ENCODE results near the gene KCNIP4. TPM values are rescaled to one million over a fixed set of nuclear protein-coding genes. Genes with fewer than 3 reads are reported as not detected.

Gene KCNIP4
- total and polyA plus RNA-seq, 3 donors from 2014 or later = 0.68 TPM; not detected in 2

GRCh38 chr4:21113496-21114223, 834.9 kb downstream of the KCNIP4 start:
- H3K27ac ChIP-seq = no peak overlapping the region
- H3K4me1 ChIP-seq = no peaks in the 10 kb centered on the region
- DNase-seq = no peak

GRCh38 chr4:21102667-21103066, 845.9 kb downstream of the KCNIP4 start:
- Histone ChIP-seq H3K27me3 (no peaks in the 10 kb centered on the region), H3K36me3 (ENCODE audit: low read depth, missing control alignments) (no peaks in the 10 kb centered on the region), H3K27ac (no peak overlapping the region), H3K4me3 (no peak overlapping the region), H3K4me1 (no peaks in the 10 kb centered on the region), H3K9me3 (no peaks in the 10 kb centered on the region)
- TF ChIP-seq POLR2A (IDR thresholded peaks at IDR 0.05) (no peak), CTCF (IDR thresholded peaks at IDR 0.05) (no peak)
- no peak for DNase-seq
- intact Hi-C loops (cut with DNase I; ENCODE audit: low total_unique reads) = no loop called here

More at GRCh38 chr4:21113496-21114223, 834.9 kb downstream of the KCNIP4 start:
- no peaks in the 10 kb centered on the region for H3K27me3 ChIP-seq
- no peak for TF ChIP-seq POLR2A (IDR thresholded peaks at IDR 0.05)
- no peak for TF ChIP-seq CTCF (IDR thresholded peaks at IDR 0.05)
- H3K9me3 ChIP-seq = no peaks in the 10 kb centered on the region
- 42 to 45% methylated on average over 3 of the region's 3 CpGs for WGBS, 2 donors
- intact Hi-C loops (cut with DNase I; ENCODE audit: low total_unique reads) = no loop called here
- H3K36me3 ChIP-seq (ENCODE audit: low read depth, missing control alignments) = no peaks in the 10 kb centered on the region
- no peak overlapping the region for H3K4me3 ChIP-seq

- intact Hi-C loops (cut with DNase I; ENCODE audit: low total_unique reads) = no loop called here
- no peaks in the 10 kb centered on the region for H3K9me3 ChIP-seq
- H3K36me3 ChIP-seq (ENCODE audit: low read depth, missing control alignments) = no peaks in the 10 kb centered on the region
- no peak overlapping the region for H3K27ac ChIP-seq
- no peaks in the 10 kb centered on the region for H3K27me3 ChIP-seq
- no peak for DNase-seq
- H3K4me3 ChIP-seq = no peak overlapping the region
- no peaks in the 10 kb centered on the region for H3K4me1 ChIP-seq
- WGBS, 2 donors = 56 to 73% methylated on average over 1 of the region's 1 CpG
- TF ChIP-seq CTCF (IDR thresholded peaks at IDR 0.05) = no peak
These were observed 850.7 kb downstream of the KCNIP4 start for GRCh38 chr4:21097865-21098264.

- TF ChIP-seq CTCF (IDR thresholded peaks at IDR 0.05) (no peak), POLR2A (IDR thresholded peaks at IDR 0.05) (no peak)
- no peak for DNase-seq
- Histone ChIP-seq H3K4me3 (no peak overlapping the region), H3K4me1 (no peaks in the 10 kb centered on the region), H3K27me3 (no peaks in the 10 kb centered on the region), H3K9me3 (no peaks in the 10 kb centered on the region), H3K27ac (no peak overlapping the region), H3K36me3 (ENCODE audit: low read depth, missing control alignments) (no peaks in the 10 kb centered on the region)
- 2 to 55% methylated on average over 1 of the region's 1 CpG for WGBS, 2 donors
- intact Hi-C loops (cut with DNase I; ENCODE audit: low total_unique reads) = no loop called here
These were observed 851.5 kb downstream of the KCNIP4 start for GRCh38 chr4:21097026-21097425.

GRCh38 chr4:21092531-21092930, 856.0 kb downstream of the KCNIP4 start:
- TF ChIP-seq POLR2A (IDR thresholded peaks at IDR 0.05) = no peak
- no peak for TF ChIP-seq CTCF (IDR thresholded peaks at IDR 0.05)
- Histone ChIP-seq H3K4me1 (no peaks in the 10 kb centered on the region), H3K27me3 (no peaks in the 10 kb centered on the region), H3K36me3 (ENCODE audit: low read depth, missing control alignments) (no peaks in the 10 kb centered on the region), H3K4me3 (no peak overlapping the region), H3K9me3 (no peaks in the 10 kb centered on the region), H3K27ac (no peak overlapping the region)
- intact Hi-C loops (cut with DNase I; ENCODE audit: low total_unique reads) = no loop called here
- DNase-seq = no peak
- 71 to 75% methylated on average over 1 of the region's 1 CpG for WGBS, 2 donors
